COLO829 (cell line): ENCODE data around the gene RPS6KA2.
A peak's percentile ranks its signal among the peaks of the same experiment; 100 is the strongest.

Source experiments
- DNase-seq: peaks from one replicate; pipeline ENCODE4 v3.0.0; 2012; ENCODE audit warnings: low spot score

Gene RPS6KA2

DNA sequence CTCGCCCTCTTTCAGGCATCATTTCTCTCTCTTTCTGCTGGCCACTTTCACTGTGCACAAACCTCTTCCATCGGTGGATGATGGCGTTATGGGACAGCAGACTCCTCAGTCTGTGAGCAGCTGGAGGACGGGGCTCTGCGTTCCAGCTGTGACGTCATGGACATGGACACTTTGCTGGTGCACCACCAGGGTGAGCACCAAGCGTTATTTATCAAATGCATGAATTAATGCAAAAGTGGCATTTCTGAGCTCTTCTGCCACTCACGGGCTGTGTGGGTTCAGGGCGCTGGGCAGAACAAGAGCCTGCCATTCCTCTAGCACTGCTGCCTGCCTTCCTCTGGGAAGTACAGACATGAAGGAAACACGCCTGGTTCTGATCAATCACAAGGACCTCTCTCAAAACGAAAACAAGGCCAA, 161.4 kb downstream of the RPS6KA2 start:
- peak; percentile 40 for DNase-seq

DNA sequence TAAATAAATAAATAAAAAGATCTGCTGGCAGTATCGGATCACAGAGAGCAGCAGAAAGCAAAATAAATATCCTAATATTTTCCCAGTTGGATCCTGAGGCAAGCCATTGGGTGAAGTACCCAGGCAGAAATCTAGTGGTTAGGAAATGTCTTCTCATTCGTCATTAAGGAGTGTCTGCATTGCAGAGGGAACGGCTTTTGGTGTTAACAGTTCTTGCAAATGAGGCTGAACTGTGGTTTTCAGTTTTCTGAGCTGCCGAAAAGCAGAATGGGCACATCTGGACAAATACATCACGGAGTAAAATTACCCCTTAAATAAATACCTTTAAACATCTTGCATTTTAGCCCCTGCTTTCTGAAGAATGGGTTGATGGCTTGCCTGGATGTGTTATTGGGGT, 162.1 kb downstream of the RPS6KA2 start:
- no peak for DNase-seq

DNA sequence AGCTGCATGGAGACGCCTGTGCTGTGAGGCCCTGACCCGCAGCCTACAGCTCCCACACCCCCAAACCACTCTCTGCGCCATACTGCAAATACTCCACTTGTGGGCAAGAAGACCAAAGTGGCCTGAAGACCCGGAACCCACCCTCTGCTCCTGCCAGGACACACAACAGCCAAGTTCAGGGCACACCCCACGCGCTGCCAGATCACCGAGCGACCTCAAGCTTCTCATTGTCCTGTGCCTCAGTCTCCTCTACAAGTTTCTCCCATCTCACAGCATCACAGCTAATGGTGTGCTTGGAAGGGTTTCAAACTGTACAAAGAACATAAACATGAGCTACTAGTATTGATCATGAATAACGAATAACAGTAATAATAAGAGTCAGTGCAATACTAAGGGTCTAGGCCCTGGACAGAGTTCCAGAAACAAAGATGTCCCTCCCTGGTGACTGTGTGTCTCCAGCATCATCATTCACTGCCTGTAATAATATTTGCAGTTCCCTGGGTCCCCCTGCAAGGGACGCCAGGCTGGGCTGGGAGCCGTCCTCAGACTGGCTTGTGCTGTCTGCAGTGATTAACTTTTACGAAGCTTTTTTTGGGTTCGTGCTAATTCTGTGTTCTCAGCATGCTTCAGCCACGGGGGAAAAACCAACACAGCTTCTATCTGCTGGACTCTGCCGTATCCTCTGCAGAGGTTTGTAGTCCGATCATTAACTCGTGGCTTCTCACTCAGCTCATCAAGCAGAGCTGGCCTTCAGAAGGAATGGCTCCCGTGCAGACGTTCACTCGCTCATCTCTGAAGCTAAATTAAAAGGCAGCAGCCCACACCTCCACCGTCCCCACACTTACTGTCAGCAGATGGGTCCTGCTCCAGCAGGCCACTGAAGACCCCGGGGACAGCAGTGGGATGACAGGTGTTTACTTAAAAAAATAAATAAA, 162.7 kb downstream of the RPS6KA2 start:
- no peak for DNase-seq

DNA sequence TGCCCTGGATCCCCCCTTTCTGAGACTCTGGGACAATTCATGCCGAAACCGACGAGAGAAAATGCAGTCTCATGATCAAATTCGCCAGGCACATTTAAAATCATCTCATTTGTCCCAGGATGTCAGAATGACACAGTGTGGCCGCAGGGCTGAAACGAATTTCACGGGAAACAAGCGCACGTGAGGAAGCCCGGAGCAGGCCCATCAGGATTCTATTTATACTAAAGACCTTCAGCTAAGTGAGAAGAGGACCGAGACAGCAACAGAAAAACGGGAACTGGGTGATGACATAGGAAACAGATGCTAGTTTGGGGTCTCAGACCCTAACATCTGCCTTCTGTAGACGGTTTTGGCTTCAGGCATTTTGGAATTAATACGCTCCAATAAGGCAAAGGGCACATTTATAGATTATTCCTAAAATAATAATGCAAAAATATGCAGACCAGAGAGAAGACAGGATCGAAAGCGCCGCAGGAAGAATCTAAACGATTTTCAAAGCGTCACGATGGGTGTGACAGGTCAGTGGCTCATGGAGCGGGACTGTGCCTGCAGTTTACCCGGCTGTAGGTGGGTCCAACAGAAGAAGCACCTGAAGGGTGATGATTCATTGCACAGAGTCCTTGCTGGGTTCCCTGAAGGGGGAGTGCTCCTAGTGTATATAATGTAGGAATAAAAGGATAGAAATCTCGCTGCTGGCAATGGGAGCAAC, 163.5 kb downstream of the RPS6KA2 start:
- no peak for DNase-seq

DNA sequence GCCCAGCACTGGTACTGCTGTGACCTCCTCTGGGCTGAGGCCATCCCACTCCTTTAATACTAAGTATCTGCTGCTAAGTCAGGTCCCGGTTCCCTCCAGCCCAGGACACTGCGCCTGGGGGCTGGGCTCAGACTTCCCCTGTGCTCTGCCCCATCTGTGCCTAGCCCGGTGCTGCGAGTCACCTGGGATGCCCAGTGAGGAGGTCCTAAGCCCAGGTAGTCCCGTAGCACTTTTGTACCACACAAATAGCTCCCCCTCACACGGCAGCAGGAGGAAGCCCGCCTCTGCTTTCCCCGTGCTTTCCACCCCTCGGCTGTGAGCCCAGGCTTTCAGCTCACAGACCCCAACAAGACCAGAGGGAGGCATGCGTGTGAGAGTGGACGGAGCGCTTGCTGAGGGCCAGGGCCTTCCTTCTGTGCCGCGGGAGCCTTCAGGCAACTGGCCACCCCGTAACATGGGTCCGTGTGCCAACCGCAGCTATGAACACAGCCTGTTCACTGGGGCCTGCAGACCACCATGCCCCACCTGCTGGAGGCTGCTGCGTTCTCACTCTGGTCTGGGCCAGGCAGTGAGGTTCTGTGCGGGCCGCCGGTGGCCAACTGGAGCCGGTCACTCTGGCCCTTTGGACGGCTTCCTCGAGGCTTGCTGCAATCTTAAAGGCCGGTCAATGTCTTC, 164.5 kb downstream of the RPS6KA2 start:
- no peak for DNase-seq

DNA sequence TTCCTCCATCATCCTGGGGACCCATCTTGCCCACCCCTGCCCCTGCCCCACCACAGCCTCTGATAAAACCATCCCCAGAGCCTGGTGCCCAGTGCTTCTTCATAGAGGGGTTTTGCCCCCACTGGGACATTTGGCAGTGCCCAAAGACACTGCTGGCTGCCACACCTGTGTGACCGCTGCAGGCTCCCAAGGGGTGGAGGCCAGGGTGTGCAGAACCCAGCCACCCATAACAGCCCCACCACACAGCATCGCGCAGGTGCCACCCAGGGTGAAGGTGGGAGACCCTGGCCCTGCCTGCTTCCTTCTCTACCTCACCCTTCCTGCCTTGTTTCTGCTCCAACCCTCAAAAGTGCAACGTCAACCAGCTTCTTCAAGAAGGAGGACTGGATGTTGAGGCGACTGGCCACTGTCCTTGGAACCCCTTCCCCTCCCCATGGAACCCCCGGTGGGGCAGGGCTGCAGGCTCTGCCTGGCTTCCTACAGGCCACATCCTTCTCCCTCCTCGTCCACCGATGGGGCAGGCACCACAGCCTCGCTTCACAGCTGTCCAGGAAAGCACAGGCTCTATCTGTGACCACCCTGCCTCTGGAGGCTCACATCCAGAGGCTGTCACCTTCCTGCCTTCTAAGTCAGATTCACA, 165.1 kb downstream of the RPS6KA2 start:
- DNase-seq = no peak

DNA sequence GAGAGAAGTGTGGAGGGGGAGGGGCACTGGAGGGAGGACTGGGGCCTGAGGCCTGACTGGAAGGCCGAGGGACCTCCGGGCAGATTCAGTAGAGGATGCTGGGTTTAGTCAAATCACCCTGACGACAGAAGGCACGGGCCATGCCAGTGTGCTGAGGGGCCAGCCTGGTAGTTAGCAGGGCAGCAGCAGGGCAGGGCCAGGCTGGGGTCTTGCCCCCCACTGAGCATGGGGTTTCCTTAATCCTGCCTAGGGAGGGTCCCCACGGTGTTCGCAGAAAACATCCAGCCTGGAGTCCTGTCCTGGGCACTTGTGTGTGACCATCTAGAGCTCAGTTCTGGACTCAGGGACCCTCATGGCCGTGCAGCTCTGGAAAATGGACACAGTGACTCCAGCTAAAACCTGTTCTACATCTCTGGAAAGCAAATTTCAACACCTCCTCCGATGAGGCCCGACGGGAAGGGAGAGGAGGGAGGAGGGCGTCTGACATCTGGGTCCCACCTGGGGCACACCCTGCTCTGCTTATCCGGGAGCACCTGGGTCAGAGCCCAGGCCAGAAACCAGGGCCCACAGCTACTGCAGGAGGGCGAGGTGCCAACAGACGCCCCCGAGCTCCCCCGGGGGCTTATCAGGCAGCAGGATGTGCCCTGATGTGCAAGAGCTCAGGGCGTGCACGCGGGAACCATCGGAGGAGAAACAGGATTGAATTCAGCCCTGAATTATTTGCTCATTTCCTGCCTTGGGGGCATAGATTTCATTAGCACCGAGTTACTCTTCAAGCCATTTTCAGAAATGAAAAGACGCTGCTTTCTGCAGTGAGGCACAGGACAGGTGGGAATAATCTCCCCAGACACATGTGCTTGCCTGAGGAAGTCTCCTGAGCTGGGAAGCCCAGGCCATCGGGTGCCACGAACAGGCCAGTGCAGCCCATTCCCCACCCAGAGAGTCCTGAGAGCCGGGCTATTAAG, 166.3 kb downstream of the RPS6KA2 start:
- no peak for DNase-seq

DNA sequence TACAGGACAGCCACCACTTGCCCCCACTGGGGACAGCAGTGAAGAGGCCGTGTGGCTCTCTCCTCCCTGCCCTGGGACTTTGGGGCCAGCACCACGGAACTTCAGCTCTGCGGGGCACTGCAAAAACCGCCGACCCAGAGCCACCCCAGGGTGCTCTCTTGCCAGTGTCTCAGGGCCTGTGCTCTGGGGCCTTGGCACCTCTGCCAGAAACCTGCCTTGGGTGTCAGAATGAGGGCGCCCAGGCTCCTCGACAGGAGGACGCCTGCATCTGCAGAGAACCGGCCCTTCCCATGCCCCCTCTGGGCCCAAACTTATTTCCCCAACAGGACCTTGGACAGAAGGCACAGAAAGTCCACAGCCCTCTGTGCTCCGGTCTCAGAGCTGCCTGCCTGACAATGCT, 167.1 kb downstream of the RPS6KA2 start:
- no peak for DNase-seq

DNA sequence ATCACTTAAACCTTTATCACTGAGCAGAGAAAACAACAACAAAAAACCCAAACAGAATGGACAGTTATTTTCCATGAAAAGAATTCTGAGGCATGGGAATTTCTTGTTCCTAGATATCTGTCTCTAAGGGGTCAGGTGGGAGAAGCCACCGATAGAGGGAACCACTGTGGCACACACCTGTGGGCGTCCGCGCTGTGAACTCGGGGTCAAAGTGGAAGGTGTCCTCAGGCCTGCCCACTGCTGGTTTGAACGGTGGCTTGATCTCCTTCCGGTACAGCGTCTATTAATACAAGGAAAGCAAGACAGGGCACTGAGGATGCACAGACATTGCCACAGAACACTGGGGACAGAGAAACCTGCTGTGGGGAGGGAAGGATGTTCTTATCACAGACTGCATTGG, 167.8 kb downstream of the RPS6KA2 start:
- no peak for DNase-seq

DNA sequence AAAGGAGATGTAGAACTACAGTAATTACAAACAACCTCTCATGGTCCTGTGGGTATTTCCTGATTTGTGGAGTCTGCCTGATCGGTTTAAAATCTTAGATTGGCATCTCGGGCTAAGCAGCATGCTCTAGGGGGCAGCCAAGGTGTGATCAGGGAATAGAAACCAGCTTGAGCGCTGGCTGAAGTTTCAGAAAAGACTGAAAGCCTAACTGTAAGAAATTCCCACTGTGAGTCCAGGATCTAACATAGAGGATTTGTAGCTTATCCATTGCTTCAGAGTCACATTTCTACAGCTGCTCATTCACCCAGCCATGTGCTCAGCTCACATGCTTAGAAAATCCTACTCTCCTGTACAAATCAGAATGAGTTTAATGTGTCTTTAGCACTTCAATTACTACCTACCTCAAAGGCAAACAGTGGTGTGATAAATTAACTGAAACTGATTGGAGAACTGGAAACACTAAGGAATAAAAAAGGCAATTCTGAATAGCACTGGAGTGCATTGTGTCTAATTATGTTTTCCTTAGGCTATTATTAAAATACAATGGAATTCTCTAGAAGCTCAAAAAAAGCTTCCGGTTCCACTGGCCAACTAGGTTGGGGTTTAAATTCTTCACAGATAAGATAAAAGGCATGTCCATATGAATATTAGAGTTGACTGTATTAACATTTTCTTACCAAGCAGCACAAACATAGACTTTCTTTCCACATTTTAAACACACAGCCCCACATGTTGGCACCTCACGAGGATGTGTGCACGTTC, 170.5 kb downstream of the RPS6KA2 start:
- DNase-seq = no peak

DNA sequence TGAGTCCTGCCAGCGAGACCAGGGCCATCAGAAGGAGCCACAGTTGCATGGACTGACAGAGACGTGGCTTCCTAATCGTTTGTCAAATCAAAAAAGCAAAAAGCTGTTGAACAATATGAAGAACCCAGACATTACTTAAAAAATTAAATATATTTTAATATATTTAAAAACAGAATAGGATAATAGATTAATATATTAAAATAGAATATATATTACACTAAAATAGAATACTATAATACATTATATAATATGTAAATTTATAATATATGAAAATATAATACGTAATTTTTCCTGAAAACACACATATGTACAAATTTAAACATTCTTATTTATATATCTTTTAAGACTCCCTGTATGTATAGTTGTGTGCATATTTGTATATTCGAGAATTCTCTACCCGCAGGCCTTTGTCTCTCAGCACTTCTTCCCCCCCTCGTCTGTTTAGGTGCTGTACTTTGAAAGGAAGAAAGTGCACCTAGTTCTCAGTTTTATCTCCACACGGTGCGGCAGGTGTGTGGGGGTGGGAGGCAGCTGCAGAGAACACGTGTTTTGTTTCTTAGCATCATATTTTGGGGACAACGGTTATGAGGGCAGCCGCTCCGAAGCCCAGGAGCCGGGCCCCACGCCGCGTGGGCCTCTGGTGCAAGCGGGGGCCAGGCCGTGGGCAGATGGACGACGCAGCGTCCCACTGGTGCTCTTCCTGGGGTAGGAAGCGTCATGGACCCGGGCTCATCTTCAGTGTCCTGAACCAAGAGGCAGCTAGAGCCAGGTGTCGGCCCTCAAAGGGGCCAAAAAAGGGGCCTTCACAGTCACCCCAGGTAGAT, 172.1 kb downstream of the RPS6KA2 start:
- DNase-seq = no peak

DNA sequence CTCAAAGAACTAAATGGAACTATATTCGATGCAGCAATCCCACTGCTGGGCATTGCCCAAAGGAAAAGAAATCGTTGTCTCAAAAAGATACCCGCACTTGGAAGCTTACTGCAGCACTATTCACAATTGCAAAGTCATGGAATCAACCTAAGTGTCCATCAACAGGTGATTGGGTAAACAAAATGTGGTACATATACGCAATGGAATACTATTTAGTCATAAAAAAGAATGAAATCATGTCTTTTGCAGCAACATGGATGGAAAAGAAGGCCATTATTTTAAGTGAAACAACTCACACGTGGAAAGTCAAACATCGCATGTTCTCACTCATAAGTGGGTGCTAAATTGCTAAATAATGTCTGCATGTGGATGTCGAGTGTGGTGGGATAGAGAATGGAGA, 173.4 kb downstream of the RPS6KA2 start:
- no peak for DNase-seq

DNA sequence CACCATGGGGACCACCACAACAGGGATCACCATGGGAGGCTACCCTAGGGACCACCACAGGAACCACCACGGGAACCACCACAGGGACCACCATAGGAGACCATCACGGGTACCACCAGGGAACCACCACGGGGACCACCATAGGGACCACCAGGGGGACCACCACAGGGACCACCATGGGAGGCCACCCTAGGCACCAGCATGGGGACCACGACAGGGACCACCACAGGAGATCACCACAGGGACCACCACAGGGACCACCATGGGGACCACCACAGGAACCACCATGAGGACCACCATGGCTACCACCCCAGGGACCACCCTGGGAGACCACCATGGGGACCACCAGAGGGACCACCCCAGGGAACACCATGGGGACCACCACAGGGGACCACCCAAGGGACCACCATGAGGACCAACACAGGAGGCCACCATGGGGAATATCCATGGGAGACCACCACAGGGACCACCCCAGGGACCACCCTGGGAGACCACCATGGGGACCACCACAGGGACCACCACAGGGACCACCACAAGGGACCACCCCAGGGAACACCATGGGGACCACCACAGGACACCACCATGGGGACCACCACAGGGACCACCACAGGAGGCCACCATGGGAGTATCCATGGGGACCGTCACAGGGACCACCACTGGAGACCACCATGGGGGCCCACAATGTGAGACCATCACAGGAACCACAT, 176.7 kb downstream of the RPS6KA2 start:
- no peak for DNase-seq

DNA sequence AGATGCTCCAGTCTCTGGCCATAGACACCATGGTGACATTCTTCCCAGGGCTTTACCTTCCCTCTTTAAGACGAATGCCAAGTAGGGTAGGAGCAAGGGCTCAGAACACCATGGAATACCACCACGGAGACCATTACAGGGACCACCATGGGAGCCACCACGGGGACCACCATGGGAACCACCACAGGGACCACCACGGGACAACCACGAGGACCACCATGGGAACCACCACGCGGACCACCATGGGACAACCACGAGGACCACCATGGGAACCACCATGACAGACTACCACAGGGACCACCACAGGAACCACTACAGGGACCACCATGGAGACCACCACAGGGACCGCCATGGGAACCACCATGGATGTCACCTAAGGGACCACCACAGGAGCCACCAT, 177.4 kb downstream of the RPS6KA2 start:
- no peak for DNase-seq

DNA sequence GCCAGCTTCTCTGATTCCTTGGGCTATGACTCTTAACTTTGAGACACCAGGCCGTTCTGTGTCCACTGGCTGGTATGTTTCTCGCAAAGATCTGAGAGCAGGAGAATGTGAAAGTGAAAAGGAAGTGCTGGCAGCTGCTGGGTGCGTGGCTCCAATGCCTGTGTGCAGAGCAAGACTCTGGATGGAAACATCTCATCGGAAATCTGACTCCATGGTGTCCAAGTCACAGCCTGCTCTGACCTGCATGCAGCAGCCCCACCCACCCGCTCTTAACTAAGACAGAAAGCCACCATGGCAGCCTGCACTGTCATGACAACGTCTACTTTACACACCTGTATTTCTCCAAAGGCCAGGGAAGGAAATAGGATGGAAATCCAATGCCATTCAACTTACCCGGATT, 178.0 kb downstream of the RPS6KA2 start:
- DNase-seq = no peak

DNA sequence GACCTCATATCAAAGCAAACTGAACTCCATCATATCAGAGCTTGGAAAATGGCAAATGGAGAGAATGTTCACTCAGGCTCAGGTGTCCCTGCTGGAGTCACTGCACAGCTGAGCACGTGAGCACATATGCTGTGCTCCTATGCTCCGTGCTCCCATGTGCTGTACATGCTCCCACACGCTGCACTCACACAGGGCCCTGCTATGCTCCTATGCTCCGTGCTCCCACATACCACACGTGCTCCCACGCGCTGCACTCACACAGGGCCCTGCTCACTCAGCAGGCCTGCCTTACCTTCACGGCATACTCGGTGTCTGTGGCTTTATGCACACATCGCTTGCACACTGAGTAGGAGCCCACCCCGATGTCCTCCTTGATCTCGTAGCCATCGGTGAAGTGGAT, 178.6 kb downstream of the RPS6KA2 start:
- DNase-seq = no peak

DNA sequence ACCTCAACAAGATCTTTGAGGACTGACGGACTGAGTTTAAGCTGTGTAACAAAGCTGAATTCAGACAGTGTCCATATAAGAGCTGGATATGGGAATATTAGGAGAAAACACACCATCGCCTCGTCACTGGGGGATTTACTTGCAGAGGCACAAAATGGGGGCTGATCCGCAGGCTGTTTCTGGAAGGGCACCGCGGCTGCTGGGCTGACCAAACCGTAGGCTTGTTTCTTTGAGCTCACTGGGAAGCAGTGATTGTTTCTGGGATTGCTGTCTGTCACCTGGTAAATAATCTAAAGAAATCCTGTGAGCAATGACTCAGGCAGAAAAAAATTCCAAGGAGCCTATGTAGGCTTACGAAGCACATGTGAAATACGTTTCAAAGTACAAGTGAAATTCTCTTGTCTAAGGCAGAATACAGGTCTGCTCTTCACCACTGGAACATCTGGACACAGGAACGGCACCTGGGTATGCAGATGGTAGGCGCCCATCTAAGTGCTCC, 180.4 kb downstream of the RPS6KA2 start:
- no peak for DNase-seq

DNA sequence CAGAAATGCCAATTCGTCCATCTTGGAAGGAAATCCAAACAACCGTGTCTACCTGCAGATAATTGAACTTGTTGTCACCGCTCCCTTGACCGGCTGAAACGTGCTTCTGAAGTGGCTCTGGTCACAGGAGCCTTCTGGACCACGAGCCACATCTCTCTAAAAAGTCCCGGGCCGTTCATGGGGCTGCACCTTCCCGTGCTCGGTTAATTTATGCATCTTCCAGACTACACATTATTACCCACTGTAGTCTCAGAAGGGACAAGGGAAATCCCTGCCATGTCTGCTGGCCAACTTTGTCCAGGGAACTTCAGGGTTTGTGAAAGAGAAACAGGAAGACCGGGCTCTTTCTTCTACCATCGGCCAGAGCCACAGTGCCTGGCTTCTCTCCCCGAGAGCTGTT, 180.9 kb downstream of the RPS6KA2 start:
- no peak for DNase-seq

DNA sequence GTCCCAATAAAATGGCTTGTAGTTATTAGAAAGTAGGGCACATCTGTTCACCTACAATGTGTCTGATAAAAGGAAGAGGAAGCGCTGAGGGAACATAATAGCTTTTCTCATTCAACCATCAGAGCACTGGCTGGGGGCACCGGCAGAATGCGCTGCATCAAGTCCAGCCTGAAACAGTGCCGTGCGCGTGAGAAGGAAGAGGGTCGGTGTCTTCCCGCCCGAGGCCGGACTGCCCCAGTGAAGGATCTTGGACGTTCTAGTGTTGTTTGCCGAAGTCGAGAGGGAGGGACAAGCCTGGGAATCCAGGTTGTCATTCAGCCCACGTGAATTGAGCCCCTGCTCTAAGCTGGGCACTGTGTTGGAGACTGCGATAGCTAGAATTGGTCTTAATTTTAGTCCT, 182.6 kb downstream of the RPS6KA2 start:
- DNase-seq = no peak
